GM18870 (cell line): ENCODE results near the gene F2.
"Not testable (repeated sequence)": the region's sequence is repeated elsewhere in the genome, so short reads cannot be mapped to it uniquely, and the experiment has no call there.

ENCODE experiments used
- ATAC-seq: cut with Tn5 transposase; IDR thresholded peaks from one replicate; pipeline ENCODE4 v1.9.1; 2021; ENCODE audit warnings: moderate library complexity; ENCODE audit not compliant: unreplicated experiment

The F2 gene

GRCh38 chr11:46719048-46719542, at the start of gene F2:
F2 (plus strand) TSS chr11:46719213; CDS start chr11:46719236, 23 bp downstream.
- no peak for ATAC-seq

GRCh38 chr11:46669711-46670139, 49.3 kb upstream of the F2 start:
- ATAC-seq = no peak

DNA sequence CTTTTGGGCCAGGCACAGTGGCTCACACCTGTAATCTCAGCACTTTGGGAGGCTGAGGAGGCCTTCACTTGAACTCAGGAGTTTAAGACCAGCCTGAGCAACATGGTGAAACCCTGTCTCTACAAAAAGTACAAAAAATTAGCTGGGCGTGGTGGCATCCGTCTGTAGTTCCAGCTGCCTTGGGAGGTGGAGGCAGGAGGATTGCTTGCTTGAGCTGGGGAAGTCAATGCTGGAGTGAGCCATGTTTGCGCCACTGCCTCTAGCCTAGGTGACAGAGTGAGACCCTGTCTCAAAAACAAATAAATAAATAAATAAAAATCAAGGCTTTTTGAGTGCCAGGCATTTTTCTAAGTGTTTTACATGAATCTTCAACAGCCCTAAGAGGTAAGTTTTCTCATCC, 48.5 kb upstream of the F2 start:
- not testable (repeated sequence) for ATAC-seq

- no peak for ATAC-seq
Measured at GRCh38 chr11:46671958-46672315, 47.1 kb upstream of the F2 start.

- ATAC-seq = no peak
Measured at GRCh38 chr11:46672381-46672839, 46.6 kb upstream of the F2 start.

DNA sequence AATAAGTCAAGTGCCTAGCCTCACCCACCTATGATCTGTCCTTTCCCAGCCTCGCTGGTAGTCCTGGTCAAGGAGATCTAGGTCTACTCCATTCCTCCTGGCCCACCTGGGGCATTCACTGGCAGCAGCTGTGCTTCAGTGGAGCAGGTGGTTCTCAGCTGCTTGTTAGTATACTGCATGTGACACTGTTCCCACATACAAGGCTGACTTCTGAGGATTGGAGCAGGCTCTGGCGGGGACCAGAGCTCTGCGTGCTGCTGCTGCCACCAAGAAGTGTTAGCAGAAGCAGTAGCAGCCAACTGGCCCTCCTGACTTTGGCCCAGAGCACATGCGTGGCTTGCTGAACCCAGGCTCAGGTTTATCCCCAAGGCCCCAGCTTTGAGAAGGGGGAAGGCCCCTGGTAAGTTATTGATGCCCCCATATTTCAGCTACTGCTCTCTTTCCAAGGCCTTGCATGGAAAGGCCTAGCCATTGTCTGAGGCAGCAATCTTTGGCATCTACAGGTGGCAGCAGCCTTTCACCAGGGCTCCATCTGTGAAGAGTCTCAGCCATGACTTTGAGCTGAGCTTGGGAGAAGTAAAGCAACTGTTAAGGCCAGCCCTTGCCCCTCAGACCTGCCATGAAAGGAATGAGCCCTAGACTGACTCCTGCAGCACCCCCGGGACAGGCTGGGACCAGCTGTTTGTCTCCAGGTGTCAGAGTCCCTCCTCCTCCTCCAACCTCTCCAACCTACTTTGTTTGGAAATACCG, 45.1 kb upstream of the F2 start:
- no peak for ATAC-seq

GRCh38 chr11:46674463-46675287, 44.3 kb upstream of the F2 start:
- ATAC-seq = no peak

GRCh38 chr11:46675288-46675851, 43.6 kb upstream of the F2 start:
- no peak for ATAC-seq

DNA sequence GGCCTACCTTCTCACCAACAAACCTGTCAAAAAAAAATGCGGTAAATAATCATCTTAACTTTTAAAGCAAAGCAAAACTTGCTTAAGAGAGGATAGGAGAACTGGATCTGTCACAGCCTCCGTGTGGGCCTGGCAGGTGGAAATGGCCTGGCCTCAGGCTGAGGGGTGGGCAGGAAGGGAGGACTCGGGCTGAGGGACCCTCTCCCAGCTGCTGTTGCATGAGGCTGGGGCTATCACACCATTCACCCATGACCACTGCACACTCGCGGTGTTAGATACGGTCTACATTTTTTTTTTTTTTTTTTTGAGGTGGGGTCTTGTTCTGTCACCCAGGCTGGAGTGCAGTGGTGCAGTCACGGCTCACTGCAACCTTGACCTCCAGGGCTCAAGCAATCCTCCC, 43.1 kb upstream of the F2 start:
- ATAC-seq = no peak

DNA sequence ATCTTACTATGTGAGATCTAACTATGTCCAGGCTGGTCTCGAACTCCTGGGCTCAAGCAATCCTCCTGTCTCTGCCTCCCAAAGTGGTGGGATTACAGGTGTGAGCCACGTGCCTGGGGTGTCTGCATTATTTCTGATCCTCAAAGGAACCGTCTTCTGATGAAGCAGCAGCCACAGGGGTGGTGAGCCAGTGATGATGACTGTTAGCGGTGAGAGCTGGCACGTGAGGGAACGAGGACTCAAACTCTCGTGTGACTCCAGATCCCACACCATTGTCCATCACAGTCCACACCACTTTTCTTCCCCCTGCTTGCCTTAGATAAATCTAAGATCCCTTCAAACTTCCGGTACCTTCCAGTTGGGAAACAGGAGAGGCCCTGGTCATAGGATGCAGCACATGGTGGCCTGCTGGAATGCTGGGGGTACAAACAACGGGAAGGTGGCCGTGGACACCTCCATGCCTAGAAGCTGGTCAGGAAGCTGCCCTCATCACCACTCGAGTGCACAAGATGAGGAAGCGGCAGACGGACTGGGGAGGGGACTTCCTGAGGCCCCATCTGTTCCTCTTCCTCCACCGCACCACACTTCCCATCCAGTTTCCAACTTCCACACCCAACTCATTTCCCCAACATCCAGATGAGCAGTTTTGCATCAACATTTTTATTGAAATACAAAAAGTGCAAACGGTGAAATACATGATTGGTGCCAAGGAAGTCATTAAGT, 42.4 kb upstream of the F2 start:
- ATAC-seq = no peak

- ATAC-seq = no peak
Measured at GRCh38 chr11:46677169-46677568, 41.8 kb upstream of the F2 start.

DNA sequence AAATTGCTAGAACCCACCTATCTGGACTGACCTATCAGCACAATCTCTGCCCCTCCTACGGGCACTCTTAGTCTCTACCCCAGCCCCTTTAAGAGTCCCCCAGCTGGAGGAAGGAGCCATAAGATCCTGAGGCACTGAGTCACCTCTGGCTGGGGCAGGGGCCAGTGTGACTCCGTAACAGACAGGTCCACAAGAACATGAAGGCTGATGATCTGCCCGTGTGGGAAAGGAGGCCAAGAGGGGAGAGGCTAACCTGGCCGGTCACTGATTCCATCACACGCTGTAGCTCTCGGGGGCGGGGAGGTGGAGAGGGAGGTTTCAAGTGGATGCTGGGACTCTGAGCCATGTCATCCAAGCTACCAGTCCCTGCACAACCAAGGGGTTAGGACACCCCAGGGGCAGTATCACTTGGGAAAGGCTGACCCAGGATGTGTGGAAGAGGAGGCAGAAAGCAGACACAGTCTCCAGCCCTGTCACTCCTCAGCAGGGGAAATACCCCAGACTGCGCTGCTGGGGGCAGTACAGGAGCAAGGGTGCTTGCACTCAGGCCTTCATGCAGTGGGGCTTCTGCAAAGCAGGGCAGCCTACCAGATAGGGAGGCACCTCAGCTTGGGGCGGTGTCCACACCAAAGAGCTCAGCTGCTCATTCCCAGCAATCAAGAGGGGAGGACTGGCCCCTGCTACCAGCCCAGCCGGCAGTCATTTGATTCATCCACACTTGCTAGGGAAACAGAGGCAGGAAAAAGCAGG, 40.8 kb upstream of the F2 start:
- no peak for ATAC-seq

DNA sequence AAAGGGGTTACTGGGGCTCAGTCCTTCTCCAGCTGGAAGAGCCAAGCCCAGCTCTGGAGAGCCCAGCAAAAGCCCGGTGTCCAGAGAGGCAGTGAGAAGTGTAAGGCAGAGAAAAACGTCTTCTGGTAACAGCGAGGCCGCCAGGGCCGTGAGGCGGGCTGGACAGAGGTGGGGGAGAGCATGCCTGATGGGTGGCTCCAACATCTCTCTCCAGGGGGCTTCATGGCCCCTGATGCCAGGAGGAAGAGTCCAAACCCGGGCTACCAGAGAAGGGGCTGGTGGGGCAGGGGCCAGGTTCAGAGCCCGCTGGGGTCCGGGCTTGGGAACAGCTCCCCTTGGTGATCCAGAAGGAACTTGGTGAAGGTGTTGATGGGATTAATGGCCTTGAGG, 40.3 kb upstream of the F2 start:
- no peak for ATAC-seq

DNA sequence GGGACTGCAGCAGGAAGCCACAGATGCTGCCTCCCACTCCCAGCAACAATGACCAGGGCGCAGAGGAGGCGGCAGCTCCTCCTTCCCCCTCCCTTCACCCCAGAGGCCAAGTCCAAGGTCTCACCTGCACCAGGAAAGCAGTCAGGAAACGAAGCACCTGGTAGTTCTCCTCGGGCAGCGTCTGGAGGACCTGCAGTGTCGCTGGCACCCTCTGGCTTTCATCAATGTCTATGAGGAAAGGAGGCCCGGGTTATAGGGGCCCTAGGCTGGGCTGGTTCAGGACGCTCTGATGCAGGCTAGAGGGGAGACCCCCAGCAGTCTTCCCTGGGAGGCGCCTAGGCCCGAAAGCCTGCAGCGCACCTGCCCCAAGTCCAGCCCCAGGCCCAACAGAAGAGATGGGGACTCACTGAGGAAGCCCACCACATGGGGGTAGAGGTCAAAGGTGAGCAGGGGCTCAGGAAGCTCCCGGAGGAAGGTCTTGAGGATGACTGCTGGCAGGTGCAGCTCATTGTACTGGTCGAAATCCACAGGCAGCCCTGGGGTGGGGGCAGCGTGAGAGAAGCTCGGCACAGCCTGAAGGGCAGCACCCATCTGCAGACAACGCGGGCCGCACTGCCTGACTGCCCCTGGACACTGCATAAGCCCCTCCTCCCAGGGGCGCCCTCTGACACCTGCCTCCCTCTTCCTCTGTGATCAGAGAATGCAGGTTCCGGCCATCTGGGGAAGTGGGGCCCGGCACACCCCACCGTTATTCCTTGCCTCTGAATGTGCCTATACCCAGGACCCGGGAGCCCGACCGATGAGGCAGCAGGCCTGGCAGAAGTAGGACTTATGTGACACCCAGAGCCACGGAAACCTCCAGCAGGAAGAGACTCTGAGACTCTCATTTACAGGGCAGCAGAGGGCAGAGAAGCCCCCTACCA, 39.5 kb upstream of the F2 start:
- no peak for ATAC-seq

DNA sequence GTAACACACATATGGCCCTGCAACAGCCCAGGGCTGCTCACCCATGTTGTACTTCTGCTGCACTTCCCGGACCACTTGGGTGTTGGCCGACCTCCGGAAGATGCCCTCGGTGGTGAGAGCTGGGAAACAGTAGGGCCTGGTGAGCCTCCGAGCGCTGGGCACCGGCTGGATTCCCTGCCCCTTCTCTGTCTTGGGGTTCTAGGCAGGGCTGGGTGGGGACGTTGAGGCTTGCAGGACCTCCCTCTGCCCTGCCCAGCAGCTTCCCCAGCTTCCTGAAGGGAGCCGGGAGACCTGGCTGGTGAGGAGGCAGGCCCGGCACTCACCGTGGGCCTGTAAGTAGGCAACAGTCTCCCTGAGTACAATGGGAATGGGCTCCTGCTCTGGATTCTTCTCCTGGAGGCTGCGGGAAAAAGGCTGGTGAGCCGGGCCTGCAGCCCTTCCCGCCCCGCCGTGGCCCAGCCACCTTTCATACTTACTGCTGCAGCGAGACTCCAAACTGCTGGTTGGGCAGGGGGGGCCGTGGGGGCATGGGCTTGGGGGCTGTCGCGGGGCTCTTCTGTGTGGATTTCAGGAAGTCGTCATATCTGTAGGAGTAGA, 38.8 kb upstream of the F2 start:
- ATAC-seq = no peak

- no peak for ATAC-seq
Measured at GRCh38 chr11:46680815-46681214, 38.2 kb upstream of the F2 start.

GRCh38 chr11:46681814-46682213, 37.2 kb upstream of the F2 start:
- ATAC-seq = no peak

- ATAC-seq = no peak
Measured at GRCh38 chr11:46682773-46683752, 36.0 kb upstream of the F2 start.
